PC-9 (cell line): ENCODE results near the gene SAYSD1.

Experiments used
- CTCF ChIP-seq: fragments of 200-600 bp; sonication (generic); conservative IDR thresholded peaks from 2 replicates; pipeline ENCODE4 v1.6.1; 2017; ENCODE audit warnings: mixed run types, antibody characterized with exemption, mild to moderate bottlenecking, moderate library complexity
- EZH2 ChIP-seq: fragments of 200-600 bp; sonication (generic); IDR thresholded peaks from 2 replicates; pipeline ENCODE4 v1.8.0; 2017; ENCODE audit warnings: antibody characterized with exemption, low read depth

DNA sequence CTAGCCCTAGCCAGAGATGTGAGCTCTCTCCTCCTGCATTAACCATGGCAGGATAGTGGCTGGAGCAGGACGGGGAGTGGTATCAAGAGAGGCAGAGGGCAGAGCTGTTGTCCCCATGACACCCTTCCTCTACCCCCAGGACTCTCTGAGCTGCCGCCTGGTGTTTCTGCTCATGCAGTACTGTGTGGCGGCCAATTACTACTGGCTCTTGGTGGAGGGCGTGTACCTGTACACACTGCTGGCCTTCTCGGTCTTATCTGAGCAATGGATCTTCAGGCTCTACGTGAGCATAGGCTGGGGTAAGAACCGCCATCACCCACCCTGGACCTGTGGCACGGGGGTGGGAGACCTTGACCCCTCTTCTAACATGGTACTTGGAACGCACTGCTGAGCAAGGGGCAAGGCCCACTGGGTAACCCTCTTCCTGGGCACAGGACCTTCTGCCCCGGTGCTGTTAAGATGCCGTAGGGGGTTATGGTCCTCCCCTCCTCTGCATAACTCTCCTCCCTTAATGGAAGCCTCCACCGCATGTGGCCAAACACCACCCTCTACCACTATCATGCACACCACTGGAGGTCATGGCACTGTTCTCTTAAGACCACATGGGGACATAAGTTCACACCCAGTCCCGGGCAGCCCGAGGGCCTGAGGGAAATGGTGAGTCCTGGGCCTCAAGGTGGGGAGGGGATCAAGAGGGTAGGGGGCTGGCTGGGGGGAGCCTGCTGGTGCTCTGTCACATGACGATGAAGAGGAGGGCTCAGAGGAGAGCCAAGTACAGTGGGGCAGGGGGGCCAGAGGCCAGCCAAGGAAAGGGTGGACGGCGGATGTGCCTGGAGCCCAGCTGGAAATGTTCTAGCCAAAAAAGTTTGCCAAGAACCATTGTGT is 41.3 kb downstream of the SAYSD1 start:
- TF ChIP-seq EZH2, result no peak
- no peak for TF ChIP-seq CTCF
